K562 (cell line): ENCODE data around the gene TECTA. TPM values are rescaled to one million over a fixed set of nuclear protein-coding genes. Genes with fewer than 3 reads are reported as not detected.

Experiments
- ATAC-seq: fragments of 200-7000 bp; cut with Tn5 transposase; 3 replicates; pipeline ENCODE4 v1.9.1; 2020; ENCODE audit warnings: moderate library complexity
- BruUV-seq: library from RNA; stranded (reverse); fragments of 400-500 nt; replicated peaks from 2 replicates; lab custom pipeline; 2021; lab: Mats Ljungman, UMichigan
- CTCF ChIA-PET: fragments of 300-600 bp; formaldehyde crosslinking; extraction: SDS; loops from one replicate; lab custom pipeline; 2021; ENCODE audit warnings: low intra/inter-chr PET ratio; lab: Yijun Ruan, JAX
- POLR2A ChIA-PET: fragments of 300-600, 350-650 bp; sonication (Branson Sonifier 250); formaldehyde crosslinking; extraction: SDS; loops from one replicate; lab custom pipeline; 2021; ENCODE audit warnings: antibody characterized with exemption, inconsistent platforms; lab: Yijun Ruan, JAX
- DNase-seq, 4 experiments: peaks; one replicate each; pipeline versions ENCODE4 v3.0.0 to v3.0.0-alpha.2; 2011 to 2018; ENCODE audit warnings: low spot score in 3 of 4, mixed read lengths in 3 of 4; ENCODE audit errors: extremely low read depth in 1 of 4
- FAIRE-seq: peaks from 2 replicates; lab custom pipeline; 2011; peaks lifted over from hg19 to GRCh38; lab: Jason Lieb, UNC
- H2AFZ ChIP-seq: 2 replicates; pipeline ENCODE4 v1.6.0; 2011; ENCODE audit warnings: low read depth, low read length, control low read depth, inconsistent platforms
- H3K27ac ChIP-seq: fragments of 200-600 bp; 3 replicates; pipeline ENCODE4 v1.8.0; 2011; ENCODE audit warnings: low read depth, mild to moderate bottlenecking, control low read depth, inconsistent platforms, low read length, moderate library complexity, mixed read lengths; ENCODE audit errors: extremely low read depth
- H3K27me3 ChIP-seq, 2 experiments: fragments of 300-600 bp in 1 of 2; 2 replicates in 1 of 2; 3 replicates in 1 of 2; pipeline versions ENCODE4 v1.6.0 to v1.8.0; 2011; ENCODE audit warnings: inconsistent platforms in 2 of 2, low read length in 2 of 2, mild to moderate bottlenecking in 1 of 2, mixed read lengths in 1 of 2, moderate library complexity in 1 of 2; ENCODE audit not compliant: control insufficient read depth in 2 of 2, insufficient read depth in 2 of 2
- H3K36me3 ChIP-seq: fragments of 300-600 bp; 3 replicates; pipeline ENCODE4 v1.8.0; 2011; ENCODE audit warnings: mild to moderate bottlenecking, low read length, inconsistent platforms; ENCODE audit not compliant: control insufficient read depth, insufficient read depth
- H3K4me1 ChIP-seq, 2 experiments: fragments of 200-600 bp in 1 of 2; replicated peaks in 1 of 2; 2 replicates in 1 of 2; 3 replicates in 1 of 2; pipeline versions ENCODE4 v1.5.1 to v1.8.0; 2011; ENCODE audit warnings: inconsistent platforms in 2 of 2, low read length in 2 of 2, mild to moderate bottlenecking in 1 of 2, mixed read lengths in 1 of 2, moderate library complexity in 1 of 2; ENCODE audit not compliant: control insufficient read depth in 2 of 2, insufficient read depth in 2 of 2
- H3K4me2 ChIP-seq: 2 replicates; pipeline ENCODE4 v1.6.1; 2011; ENCODE audit warnings: low read length, control low read depth, inconsistent platforms, mixed read lengths; ENCODE audit not compliant: insufficient read depth
- H3K4me3 ChIP-seq: fragments of 200-600 bp; sonication (generic), shearing (Covaris generic); 2 replicates; pipeline ENCODE4 v1.5.1; 2016; ENCODE audit warnings: control low read depth, inconsistent platforms
- H3K79me2 ChIP-seq: fragments of 200-600 bp; 3 replicates; pipeline ENCODE4 v1.8.0; 2011; ENCODE audit warnings: low read length, inconsistent platforms; ENCODE audit not compliant: control insufficient read depth, insufficient read depth
- H3K9ac ChIP-seq, 2 experiments: 2 replicates each; pipeline versions ENCODE4 v1.6.0 to v1.6.1; 2011; ENCODE audit warnings: low read depth in 2 of 2, low read length in 2 of 2, control low read depth in 1 of 2, inconsistent platforms in 1 of 2, mild to moderate bottlenecking in 1 of 2, mixed read lengths in 1 of 2; ENCODE audit not compliant: insufficient read depth in 1 of 2
- H3K9me1 ChIP-seq: one replicate; pipeline ENCODE4 v1.6.0; 2011; ENCODE audit warnings: inconsistent platforms, mild to moderate bottlenecking, low read length, moderate library complexity; ENCODE audit not compliant: control insufficient read depth, insufficient read depth
- H3K9me3 ChIP-seq: replicated peaks from 2 replicates; pipeline ENCODE4 v1.5.1; 2011; ENCODE audit warnings: low read depth, low read length, inconsistent platforms; ENCODE audit not compliant: control insufficient read depth, insufficient read depth
- H4K20me1 ChIP-seq: replicated peaks from 2 replicates; pipeline ENCODE4 v1.6.1; 2011; ENCODE audit warnings: low read length, inconsistent platforms, mixed read lengths; ENCODE audit not compliant: control insufficient read depth, insufficient read depth
- FOSL1 ChIP-seq: fragments of 200-800 bp; sonication (Bioruptor generic); conservative IDR thresholded peaks from 2 replicates; pipeline ENCODE4 v1.6.1; 2016; ENCODE audit warnings: missing genetic modification characterization, missing compliant biosample characterization
- HDAC1 ChIP-seq, 2 experiments: fragments of 450-650 bp; IDR thresholded peaks; 2 replicates each; pipeline ENCODE4 v1.6.1; 2016 to 2017; ENCODE audit warnings: inconsistent platforms in 1 of 2, mild to moderate bottlenecking in 1 of 2, moderate library complexity in 1 of 2
- WGBS: fragments of 100-300 bp; shearing (Covaris generic); methylation state at CpG from one replicate; pipeline ENCODE4 v1.1.6; 2016; ENCODE audit warnings: low coverage, mixed read lengths; ENCODE audit not compliant: insufficient coverage; ENCODE audit errors: missing lambda C conversion rate; 5-methylcytosine and 5-hydroxymethylcytosine counted together
- in situ Hi-C: fragments of 300-500 bp; cut with MboI; formaldehyde crosslinking; loops from 4 replicates; pipeline ENCODE4 v1.15.0; 2018; ENCODE audit warnings: inconsistent platforms, mixed read lengths
- intact Hi-C: fragments of 100-400 bp; cut with micrococcal nuclease; formaldehyde crosslinking; loops from 2 replicates; pipeline ENCODE4 v1.14.2; 2022
- polyA plus RNA-seq, 8 experiments: library from polyadenylated mRNA; depleted of rRNA in 4 of 8; stranded (reverse) in 5 of 8; unstranded in 3 of 8; fragments of >200 nt; fragmentation: Nextera tagmentation in 2 of 8; fragmentation: Illumina TruSeq in 1 of 8; extraction: Ambion mirVana in 2 of 8; extraction: Trizol in 1 of 8; gene quantifications; 2 replicates each; pipeline versions ENCODE4 v1.2.1 to v1.2.3, GENCODE V29; 2011 to 2014; ENCODE audit warnings: inconsistent platforms in 1 of 8, missing spikeins in 1 of 8
- total RNA-seq, 7 experiments: library from RNA; depleted of rRNA in 6 of 7; stranded (reverse); fragments of >200 nt in 6 of 7; fragmentation: Illumina TruSeq in 2 of 7; extraction: Trizol in 2 of 7; gene quantifications; 2 replicates each; pipeline versions ENCODE4 v1.2.1 to v1.2.3, GENCODE V29; 2011 to 2021; ENCODE audit warnings: low replicate concordance in 1 of 7
- TF ChIP-seq, protein P1 (sequence below): fragments of 250-450 bp; sonication (Bioruptor Pico); IDR thresholded peaks from 2 replicates; pipeline ENCODE4 v1.4.0; 2020; ENCODE audit warnings: borderline replicate concordance
- TF ChIP-seq, protein P2 (sequence below): fragments of 450-650 bp; formaldehyde crosslinking; IDR thresholded peaks from 2 replicates; pipeline ENCODE4 v1.4.0; 2022; ENCODE audit warnings: missing genetic modification characterization

The TECTA gene
- total and polyA plus RNA-seq, 9 of the 15 experiments (the other 6 are each of a cell fraction or from before 2014, with no cell fraction given) = under 0.01 to 0.04 (median 0.03) TPM; not detected in 5

GRCh38 chr11:121143921-121144320 lies 42.9 kb downstream of the TECTA start:
- no peak for ATAC-seq
- TF ChIP-seq, protein P1, sequence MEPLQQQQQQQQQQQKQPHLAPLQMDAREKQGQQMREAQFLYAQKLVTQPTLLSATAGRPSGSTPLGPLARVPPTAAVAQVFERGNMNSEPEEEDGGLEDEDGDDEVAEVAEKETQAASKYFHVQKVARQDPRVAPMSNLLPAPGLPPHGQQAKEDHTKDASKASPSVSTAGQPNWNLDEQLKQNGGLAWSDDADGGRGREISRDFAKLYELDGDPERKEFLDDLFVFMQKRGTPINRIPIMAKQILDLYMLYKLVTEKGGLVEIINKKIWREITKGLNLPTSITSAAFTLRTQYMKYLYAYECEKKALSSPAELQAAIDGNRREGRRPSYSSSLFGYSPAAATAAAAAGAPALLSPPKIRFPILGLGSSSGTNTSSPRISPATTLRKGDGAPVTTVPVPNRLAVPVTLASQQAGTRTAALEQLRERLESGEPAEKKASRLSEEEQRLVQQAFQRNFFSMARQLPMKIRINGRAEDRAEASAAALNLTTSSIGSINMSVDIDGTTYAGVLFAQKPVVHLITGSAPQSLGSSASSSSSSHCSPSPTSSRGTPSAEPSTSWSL = no peak
- TF ChIP-seq FOSL1 (tag) (no peak), HDAC1 (IDR thresholded peaks at IDR 0.05) (no peak)
- H3K9me1 ChIP-seq = no peaks in the 10 kb centered on the region
- no peaks in the 10 kb centered on the region for H3K36me3 ChIP-seq
- H3K4me1 ChIP-seq = no peaks in the 10 kb centered on the region
- in situ Hi-C loops (no loop called here), intact Hi-C loops (no loop called here)
- CTCF ChIA-PET = no interaction called here
- no peak overlapping the region for H3K4me3 ChIP-seq
- no peak for DNase-seq
- H3K4me2 ChIP-seq = no peak overlapping the region
- no peak overlapping the region for H2AFZ ChIP-seq
- FAIRE-seq = no peak
- WGBS = 2% methylated on average over 5 of the region's 5 CpGs
- H3K9me3 ChIP-seq = no peaks in the 10 kb centered on the region
- H3K9ac ChIP-seq = no peak overlapping the region
- H3K79me2 ChIP-seq = no peaks in the 10 kb centered on the region
- H4K20me1 ChIP-seq = no peaks in the 10 kb centered on the region
- peaks cover 3 to 11% of the 10 kb centered on the region in 2 experiments; a peak in 3 of 5 replicates for H3K27me3 ChIP-seq
- no TSS peak for BruUV-seq
- POLR2A ChIA-PET = no interaction called here
- H3K27ac ChIP-seq = no peak overlapping the region

DNA sequence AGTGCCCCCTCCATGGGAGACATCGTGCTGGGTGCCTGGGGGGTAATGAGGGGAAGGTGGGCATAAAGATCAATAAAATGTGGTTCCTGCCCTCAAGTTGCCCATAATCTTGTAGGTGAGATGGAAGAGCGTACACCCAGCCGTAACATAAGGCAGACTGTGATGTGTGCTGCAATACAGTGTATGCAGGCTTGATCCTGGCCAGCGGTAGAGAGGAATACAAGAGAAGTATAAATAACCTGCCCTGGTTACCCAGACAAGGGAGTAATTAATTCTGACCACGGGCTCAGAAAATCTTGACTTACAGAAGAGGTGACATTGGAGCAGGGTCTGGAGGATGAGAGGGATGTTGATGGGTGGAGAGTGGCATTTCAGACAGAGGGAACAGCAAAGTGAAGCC lies 43.7 kb downstream of the TECTA start:
- no peaks in the 10 kb centered on the region for H3K9me1 ChIP-seq
- H3K27ac ChIP-seq = no peak overlapping the region
- no TSS peak for BruUV-seq
- H3K4me1 ChIP-seq = no peaks in the 10 kb centered on the region
- no peak overlapping the region for H2AFZ ChIP-seq
- POLR2A ChIA-PET = no interaction called here
- H3K9ac ChIP-seq = no peak overlapping the region
- WGBS = 0% methylated on average over 5 of the region's 5 CpGs
- H3K4me2 ChIP-seq = no peak overlapping the region
- TF ChIP-seq, protein P2, sequence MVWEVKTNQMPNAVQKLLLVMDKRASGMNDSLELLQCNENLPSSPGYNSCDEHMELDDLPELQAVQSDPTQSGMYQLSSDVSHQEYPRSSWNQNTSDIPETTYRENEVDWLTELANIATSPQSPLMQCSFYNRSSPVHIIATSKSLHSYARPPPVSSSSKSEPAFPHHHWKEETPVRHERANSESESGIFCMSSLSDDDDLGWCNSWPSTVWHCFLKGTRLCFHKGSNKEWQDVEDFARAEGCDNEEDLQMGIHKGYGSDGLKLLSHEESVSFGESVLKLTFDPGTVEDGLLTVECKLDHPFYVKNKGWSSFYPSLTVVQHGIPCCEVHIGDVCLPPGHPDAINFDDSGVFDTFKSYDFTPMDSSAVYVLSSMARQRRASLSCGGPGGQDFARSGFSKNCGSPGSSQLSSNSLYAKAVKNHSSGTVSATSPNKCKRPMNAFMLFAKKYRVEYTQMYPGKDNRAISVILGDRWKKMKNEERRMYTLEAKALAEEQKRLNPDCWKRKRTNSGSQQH = no peak
- TF ChIP-seq, all 486 proteins: peak for 0
- Histone ChIP-seq H3K27me3 (peaks cover 3 to 11% of the 10 kb centered on the region in 2 experiments; a peak in 3 of 5 replicates), H3K4me3 (no peak overlapping the region), H3K79me2 (no peaks in the 10 kb centered on the region), H4K20me1 (no peaks in the 10 kb centered on the region), H3K36me3 (no peaks in the 10 kb centered on the region), H3K9me3 (no peaks in the 10 kb centered on the region)
- CTCF ChIA-PET = no interaction called here
- no peak for FAIRE-seq
- no peak for ATAC-seq
- in situ Hi-C loops = no loop called here
- DNase-seq = no peak
- intact Hi-C loops = no loop called here
